ENCODE measurements around the gene UBE2D1. TPM values are rescaled to one million over a fixed set of nuclear protein-coding genes. Genes with fewer than 3 reads are reported as not detected.
A peak's percentile ranks its signal among the peaks of the same experiment; 100 is the strongest.

The UBE2D1 gene
- total RNA-seq, 3 donors from 2014 or later: 17.2 to 18.4 (median 18.4) TPM

- DNase-seq (no peak), ATAC-seq (no peak)
- Histone ChIP-seq H3K36me3 (ENCODE audit: low read depth) (no peaks in the 10 kb centered on the region), H3K4me1 (ENCODE audit: low read depth) (peaks cover 7% of the 10 kb centered on the region), H3K4me3 (no peak overlapping the region), H3K9me3 (no peaks in the 10 kb centered on the region)
- intact Hi-C loops (cut with DNase I, micrococcal nuclease): no loop called here
- TF ChIP-seq CTCF (IDR thresholded peaks at IDR 0.05): no peak
Measured at GRCh38 chr10:58356756-58357155, 21.9 kb downstream of the UBE2D1 start.

- peak; percentile 90 for ATAC-seq
- intact Hi-C loops (cut with DNase I, micrococcal nuclease): no loop called here
Measured at GRCh38 chr10:58358314-58358933, 23.6 kb downstream of the UBE2D1 start.

GRCh38 chr10:58358947-58359346, 24.1 kb downstream of the UBE2D1 start:
- Histone ChIP-seq H3K4me3 (no peak overlapping the region), H3K36me3 (ENCODE audit: low read depth) (no peaks in the 10 kb centered on the region), H3K9me3 (no peaks in the 10 kb centered on the region), H3K4me1 (ENCODE audit: low read depth) (peaks cover 7% of the 10 kb centered on the region)
- ATAC-seq: peak; percentile 52
- no peak for DNase-seq
- intact Hi-C loops (cut with DNase I, micrococcal nuclease): no loop called here
- no peak for TF ChIP-seq CTCF (IDR thresholded peaks at IDR 0.05)

More at GRCh38 chr10:58358314-58358933, 23.6 kb downstream of the UBE2D1 start:
- no peak for TF ChIP-seq CTCF (IDR thresholded peaks at IDR 0.05)
- H3K4me3 ChIP-seq: no peak overlapping the region
- no peaks in the 10 kb centered on the region for H3K9me3 ChIP-seq
- peak in 1 of 3 donors; percentile 22 for DNase-seq
- H3K36me3 ChIP-seq (ENCODE audit: low read depth): no peaks in the 10 kb centered on the region
- peaks cover 7% of the 10 kb centered on the region for H3K4me1 ChIP-seq (ENCODE audit: low read depth)

- Histone ChIP-seq H3K4me1 (ENCODE audit: low read depth) (peaks cover 7% of the 10 kb centered on the region), H3K9me3 (no peaks in the 10 kb centered on the region), H3K36me3 (ENCODE audit: low read depth) (no peaks in the 10 kb centered on the region), H3K4me3 (no peak overlapping the region)
- ATAC-seq (no peak), DNase-seq (no peak)
- TF ChIP-seq CTCF (IDR thresholded peaks at IDR 0.05): no peak
- intact Hi-C loops (cut with DNase I, micrococcal nuclease): no loop called here
Measured at GRCh38 chr10:58359541-58359940, 24.7 kb downstream of the UBE2D1 start.

GRCh38 chr10:58360412-58361004, 25.7 kb downstream of the UBE2D1 start:
- intact Hi-C loops (cut with DNase I, micrococcal nuclease): no loop called here
- no peak for TF ChIP-seq CTCF (IDR thresholded peaks at IDR 0.05)
- ATAC-seq: no peak

More at GRCh38 chr10:58360412-58361004, 25.7 kb downstream of the UBE2D1 start:
- Histone ChIP-seq H3K36me3 (ENCODE audit: low read depth) (no peaks in the 10 kb centered on the region), H3K4me1 (ENCODE audit: low read depth) (peaks cover 7% of the 10 kb centered on the region), H3K9me3 (no peaks in the 10 kb centered on the region), H3K4me3 (no peak overlapping the region)
- DNase-seq: no peak
